Ascending aorta (tissue), 2 donors: ENCODE results near the gene SLC22A3. TPM values are rescaled to one million over a fixed set of nuclear protein-coding genes. Genes with fewer than 3 reads are reported as not detected.
A peak's percentile ranks its signal among the peaks of the same experiment; 100 is the strongest.
"Not testable (repeated sequence)": the region's sequence is repeated elsewhere in the genome, so short reads cannot be mapped to it uniquely, and the experiment has no call there.

Source experiments
- DNase-seq, 2 donors: peaks; one replicate each; pipeline ENCODE4 v3.0.0-alpha.2; 2019; ENCODE audit warnings: low spot score in 2 of 2
- H3K27ac ChIP-seq, 2 donors: fragments of 200-600 bp; sonication (generic); one replicate each; pipeline ENCODE4 v1.5.1; 2016 to 2017; ENCODE audit warnings: mild to moderate bottlenecking in 1 of 2
- H3K27me3 ChIP-seq: fragments of 200-600 bp; sonication (generic); one replicate; pipeline ENCODE4 v1.5.1; 2017
- H3K36me3 ChIP-seq, 2 donors: fragments of 200-600 bp; sonication (generic); one replicate each; pipeline ENCODE4 v1.5.1; 2016
- H3K4me1 ChIP-seq, 2 donors: fragments of 200-600 bp; sonication (generic); one replicate each; pipeline ENCODE4 v1.5.1; 2016 to 2017; ENCODE audit warnings: mild to moderate bottlenecking in 1 of 2
- H3K4me3 ChIP-seq, 2 donors: fragments of 200-600 bp; sonication (generic); one replicate each; pipeline ENCODE4 v1.5.1; 2016 to 2017; ENCODE audit warnings: mild to moderate bottlenecking in 1 of 2
- H3K9me3 ChIP-seq, 2 donors: fragments of 200-600 bp; sonication (generic); one replicate each; pipeline ENCODE4 v1.5.1; 2016
- CTCF ChIP-seq, 3 experiments: fragments of 200-600 bp in 2 of 3; fragments of 450-650 bp in 1 of 3; sonication (generic) in 2 of 3; IDR thresholded peaks; one replicate each; pipeline ENCODE4 v1.5.1; 2016 to 2019; ENCODE audit warnings: antibody characterized with exemption in 3 of 3, mild to moderate bottlenecking in 1 of 3, moderate library complexity in 1 of 3
- intact Hi-C: fragments of 100-400 bp; cut with DNase I; formaldehyde crosslinking; loops from one replicate; pipeline ENCODE4 v1.15.1; 2023
- total RNA-seq: library from RNA; depleted of rRNA; stranded (reverse); fragments of >200 nt; gene quantifications from one replicate; pipeline ENCODE4 v1.1.0, GENCODE V29; 2016

Gene SLC22A3
- total RNA-seq, 1 donor from 2014 or later = 29.6 TPM

GRCh38 chr6:160391419-160392116 is 43.4 kb downstream of the SLC22A3 start:
- no peak for DNase-seq
- Histone ChIP-seq H3K36me3 (peaks cover 0 to 3% of the 10 kb centered on the region in 2 donors), H3K4me3 (no peak overlapping the region), H3K27ac (peak overlapping the region; percentile 60 to 67), H3K9me3 (no peaks in the 10 kb centered on the region), H3K4me1 (peaks cover 12 to 47% of the 10 kb centered on the region in 2 donors), H3K27me3 (no peaks in the 10 kb centered on the region)
- TF ChIP-seq CTCF (IDR thresholded peaks at IDR 0.05) = no peak
- intact Hi-C loops = no loop called here

DNA sequence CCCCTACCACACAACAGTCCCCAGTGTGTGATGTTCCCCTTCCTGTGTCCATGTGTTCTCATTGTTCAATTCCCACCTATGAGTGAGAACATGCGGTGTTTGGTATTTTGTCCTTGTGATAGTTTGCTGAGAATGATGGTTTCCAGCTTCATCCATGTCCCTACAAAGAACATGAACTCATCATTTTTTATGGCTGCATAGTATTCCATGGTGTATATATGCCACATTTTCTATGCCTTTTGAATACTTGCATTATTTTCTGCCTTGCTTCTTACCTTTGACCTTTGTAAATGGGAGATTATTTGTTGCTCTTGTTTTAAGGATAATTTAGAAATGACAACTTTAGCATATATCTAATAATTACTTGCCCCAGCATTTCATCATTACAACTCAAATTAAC is 45.3 kb downstream of the SLC22A3 start:
- peak overlapping the region in 1 of 2 donors; percentile 94 for H3K27ac ChIP-seq
- H3K27me3 ChIP-seq, H3K9me3 ChIP-seq, H3K36me3 ChIP-seq, intact Hi-C loops, H3K4me3 ChIP-seq, DNase-seq: not testable (repeated sequence)
- H3K4me1 ChIP-seq = peaks cover 2 to 44% of the 10 kb centered on the region in 2 donors

DNA sequence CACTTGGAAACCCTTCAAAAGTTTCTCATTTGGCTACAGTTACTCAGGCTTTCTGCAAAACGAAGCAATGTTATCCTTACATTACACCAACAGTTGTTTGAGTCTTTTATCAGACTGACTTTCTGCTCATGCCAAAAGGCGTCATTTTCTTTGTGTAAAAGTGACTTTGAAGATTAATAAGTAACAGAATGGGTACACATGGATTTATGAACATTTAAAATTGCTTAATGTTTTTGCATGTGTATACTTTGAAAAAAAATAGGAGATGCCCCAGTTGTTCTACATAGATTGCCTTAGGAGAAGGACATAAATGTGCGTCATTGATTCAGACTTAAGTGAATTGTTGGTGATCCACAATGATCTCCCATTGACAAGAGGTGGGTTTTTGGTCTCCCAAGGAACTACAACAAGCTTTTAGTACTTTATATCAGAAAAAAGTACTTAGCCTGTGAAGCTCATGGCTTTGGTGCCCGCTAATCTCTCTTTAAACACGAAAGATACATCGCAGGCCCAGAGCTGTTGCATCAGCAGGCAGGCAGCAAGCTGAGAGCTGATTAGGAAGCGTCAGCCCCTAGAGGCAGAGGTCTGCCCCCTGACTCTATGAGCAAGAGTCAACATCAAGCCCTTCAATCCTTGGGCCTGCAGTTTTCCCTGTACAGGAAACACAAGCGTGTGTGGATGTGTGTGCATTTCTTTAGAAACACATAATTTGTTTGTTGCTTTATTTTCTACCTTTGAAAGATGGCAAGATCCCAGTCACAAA is 45.9 kb downstream of the SLC22A3 start:
- Histone ChIP-seq H3K4me3 (no peak overlapping the region), H3K4me1 (peaks cover 0 to 49% of the 10 kb centered on the region in 2 donors), H3K36me3 (peaks cover 0 to 3% of the 10 kb centered on the region in 2 donors), H3K9me3 (no peaks in the 10 kb centered on the region), H3K27ac (peak overlapping the region; percentile 67 to 94), H3K27me3 (no peaks in the 10 kb centered on the region)
- TF ChIP-seq CTCF (IDR thresholded peaks at IDR 0.05) = no peak
- DNase-seq = no peak
- intact Hi-C loops = no loop called here

DNA sequence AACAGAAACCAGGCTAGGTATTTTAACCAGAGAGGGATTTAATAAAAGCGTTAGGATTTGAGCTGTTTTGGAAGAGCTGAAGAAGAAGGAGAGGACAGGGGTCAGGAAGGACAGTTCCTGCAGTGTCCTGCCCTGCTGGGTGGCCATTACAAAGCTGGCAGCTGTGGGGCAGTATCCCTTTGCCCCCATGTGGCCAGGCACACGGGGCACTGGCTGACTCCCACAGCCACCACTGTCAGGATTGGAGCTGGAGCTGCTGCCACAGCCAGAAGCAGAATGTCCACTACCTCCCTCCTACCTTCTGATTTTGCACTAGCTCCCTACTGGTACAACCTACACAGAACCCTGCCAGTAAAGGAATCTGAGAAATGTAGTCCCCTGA is 46.5 kb downstream of the SLC22A3 start:
- Histone ChIP-seq H3K4me1 (peaks cover 0 to 54% of the 10 kb centered on the region in 2 donors), H3K27me3 (no peaks in the 10 kb centered on the region), H3K9me3 (no peaks in the 10 kb centered on the region), H3K4me3 (no peak overlapping the region), H3K36me3 (peaks cover 0 to 3% of the 10 kb centered on the region in 2 donors), H3K27ac (peak overlapping the region; percentile 67 to 94)
- no peak for DNase-seq
- intact Hi-C loops = no loop called here
- peak in 1 of 3 experiments; percentile 10 for TF ChIP-seq CTCF (IDR thresholded peaks at IDR 0.05)

GRCh38 chr6:160395187-160395586 is 47.0 kb downstream of the SLC22A3 start:
- no peaks in the 10 kb centered on the region for H3K27me3 ChIP-seq
- no peaks in the 10 kb centered on the region for H3K9me3 ChIP-seq
- no peak for DNase-seq
- peaks cover 0 to 3% of the 10 kb centered on the region in 2 donors for H3K36me3 ChIP-seq
- no peak for TF ChIP-seq CTCF (IDR thresholded peaks at IDR 0.05)
- peaks cover 0 to 57% of the 10 kb centered on the region in 2 donors for H3K4me1 ChIP-seq
- no peak overlapping the region for H3K4me3 ChIP-seq
- intact Hi-C loops = no loop called here
- peak overlapping the region; percentile 67 to 94 for H3K27ac ChIP-seq

DNA sequence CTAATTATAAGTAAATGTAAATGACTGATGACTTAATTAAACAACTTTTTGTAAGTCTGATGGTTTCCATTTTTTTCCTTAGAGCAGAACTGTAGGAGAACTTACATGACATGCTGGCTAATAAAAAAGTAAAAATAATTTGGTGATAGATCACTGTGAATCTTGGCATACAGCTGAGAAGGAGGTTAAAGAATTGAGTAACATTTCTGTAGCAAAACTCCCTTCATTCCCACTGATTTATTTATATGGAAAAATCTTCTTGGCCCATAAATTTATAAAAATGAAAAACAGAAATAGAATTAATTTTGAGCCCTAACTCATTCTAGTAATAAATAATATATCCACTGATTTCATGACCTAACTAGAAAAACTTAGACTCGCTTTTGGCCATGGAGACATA is 48.1 kb downstream of the SLC22A3 start:
- Histone ChIP-seq H3K9me3 (no peaks in the 10 kb centered on the region), H3K4me3 (no peak overlapping the region), H3K27me3 (no peaks in the 10 kb centered on the region), H3K27ac (peak overlapping the region; percentile 67 to 94), H3K36me3 (peaks cover 0 to 3% of the 10 kb centered on the region in 2 donors), H3K4me1 (peaks cover 3 to 59% of the 10 kb centered on the region in 2 donors)
- intact Hi-C loops = no loop called here
- no peak for DNase-seq
- TF ChIP-seq CTCF (IDR thresholded peaks at IDR 0.05) = no peak
